Stomach (tissue), 9 donors: ENCODE results near the gene PRDM16. TPM values are rescaled to one million over a fixed set of nuclear protein-coding genes. Genes with fewer than 3 reads are reported as not detected.

Source experiments
- DNase-seq, 2 donors: peaks; one replicate each; pipeline versions ENCODE4 v3.0.0 to v3.0.0-alpha.2; 2013 to 2019
- H3K27ac ChIP-seq, 5 donors: fragments of 200-600 bp in 4 of 5; sonication (generic) in 4 of 5; one replicate each; pipeline ENCODE4 v1.5.1; 2013 to 2019; ENCODE audit warnings: mild to moderate bottlenecking in 1 of 5, moderate library complexity in 1 of 5
- H3K27me3 ChIP-seq, 3 donors: fragments of 200-600 bp; sonication (generic); one replicate each; pipeline ENCODE4 v1.5.1; 2017 to 2019; ENCODE audit warnings: mixed run types in 1 of 3
- H3K36me3 ChIP-seq, 4 donors: fragments of 200-600 bp; sonication (generic); 1 replicate in 3 of 4; 2 replicates in 1 of 4; pipeline ENCODE4 v1.5.1; 2016 to 2019
- H3K4me1 ChIP-seq, 4 donors: fragments of 200-600 bp; sonication (generic); one replicate each; pipeline ENCODE4 v1.5.1; 2016 to 2019
- H3K4me3 ChIP-seq, 4 donors: fragments of 200-600 bp; sonication (generic) in 3 of 4; one replicate each; pipeline ENCODE4 v1.5.1; 2016 to 2019; ENCODE audit warnings: mild to moderate bottlenecking in 1 of 4
- H3K9me3 ChIP-seq, 4 donors: fragments of 200-600 bp; sonication (generic); one replicate each; pipeline ENCODE4 v1.5.1; 2016 to 2019
- CTCF ChIP-seq, 7 experiments: fragments of 450-650 bp in 4 of 7; fragments of 200-600 bp in 3 of 7; sonication (generic) in 3 of 7; IDR thresholded peaks; one replicate each; pipeline ENCODE4 v1.5.1; 2016 to 2019; ENCODE audit warnings: antibody characterized with exemption in 7 of 7, control low read depth in 2 of 7, mild to moderate bottlenecking in 1 of 7
- EP300 ChIP-seq: sonication (generic); formaldehyde crosslinking; IDR thresholded peaks from one replicate; pipeline ENCODE4 v1.6.1; 2017; ENCODE audit warnings: antibody characterized with exemption
- POLR2A ChIP-seq, 4 donors: fragments of 450-650 bp; IDR thresholded peaks; one replicate each; pipeline ENCODE4 v1.6.1; 2016; ENCODE audit warnings: antibody characterized with exemption in 4 of 4, control low read depth in 2 of 4, mild to moderate bottlenecking in 1 of 4, moderate library complexity in 1 of 4
- POLR2AphosphoS5 ChIP-seq, 3 donors: sonication (generic); formaldehyde crosslinking; IDR thresholded peaks; one replicate each; pipeline ENCODE4 v1.6.1; 2016; ENCODE audit warnings: antibody characterized with exemption in 3 of 3
- WGBS, 5 donors: extraction: QIAGEN DNeasy Blood & Tissue Kit in 3 of 5; methylation state at CpG; one replicate each; pipeline versions ENCODE4 v1.1.5 to v1.1.7; 2013 to 2018; 5-methylcytosine and 5-hydroxymethylcytosine counted together
- intact Hi-C: fragments of 100-400 bp; cut with DNase I; formaldehyde crosslinking; loops from one replicate; pipeline ENCODE4 v1.15.1; 2023; ENCODE audit warnings: low total_unique reads
- polyA plus RNA-seq, 3 donors: library from polyadenylated mRNA; stranded (reverse); fragments of 200-250 nt; gene quantifications; one replicate each; pipeline ENCODE4 v1.2.3, GENCODE V29; 2013
- total RNA-seq, 5 donors: library from RNA; depleted of rRNA; stranded (reverse); fragments of >200 nt; gene quantifications; one replicate each; pipeline versions ENCODE4 v1.1.0 to v1.2.3, GENCODE V29; 2014 to 2016
- donor health status: healthy with polysubstance abuse.
- donor health status: Bipolar disorder and iron deficiency.
- donor health status: healthy.

PRDM16 gene
- total and polyA plus RNA-seq, 8 donors, result 0.29 to 222 (median 15.8) TPM

- peak overlapping the region; percentile 68 to 89 (median 89) for H3K27ac ChIP-seq
- H3K27me3 ChIP-seq, result peaks cover 0 to 30% (median 0%) of the 10 kb centered on the region in 3 donors
- no peak overlapping the region for H3K4me3 ChIP-seq
- no peaks in the 10 kb centered on the region for H3K36me3 ChIP-seq
- H3K4me1 ChIP-seq, result peaks cover 23 to 53% (median 45%) of the 10 kb centered on the region in 4 donors
- DNase-seq, result no peak
- H3K9me3 ChIP-seq, result no peaks in the 10 kb centered on the region
- TF ChIP-seq EP300 (no peak), CTCF (IDR thresholded peaks at IDR 0.05) (no peak), POLR2AphosphoS5 (IDR thresholded peaks at IDR 0.05) (no peak), POLR2A (IDR thresholded peaks at IDR 0.05) (no peak)
- intact Hi-C loops, result no loop called here
- 66 to 85% (median 70%) methylated on average over 6 to 14 of the region's 14 CpGs for WGBS, 5 donors
Observed at GRCh38 chr1:3181956-3182355, 113.0 kb downstream of the PRDM16 start.

- peak in 1 of 2 donors; percentile 52 for DNase-seq
- H3K4me3 ChIP-seq, result peak overlapping the region in 1 of 4 donors; percentile 14
- H3K27me3 ChIP-seq, result peaks cover 0 to 35% (median 0%) of the 10 kb centered on the region in 3 donors
- H3K4me1 ChIP-seq, result peaks cover 33 to 63% (median 55%) of the 10 kb centered on the region in 4 donors
- H3K27ac ChIP-seq, result peak overlapping the region; percentile 68 to 89 (median 89)
- 19 to 47% (median 34%) methylated on average over 13 of the region's 13 CpGs for WGBS, 5 donors
- TF ChIP-seq POLR2AphosphoS5 (IDR thresholded peaks at IDR 0.05) (no peak), CTCF (IDR thresholded peaks at IDR 0.05) (no peak), POLR2A (IDR thresholded peaks at IDR 0.05) (no peak), EP300 (no peak)
- intact Hi-C loops, result no loop called here
- no peaks in the 10 kb centered on the region for H3K36me3 ChIP-seq
- no peaks in the 10 kb centered on the region for H3K9me3 ChIP-seq
Observed at GRCh38 chr1:3183411-3183810, 114.4 kb downstream of the PRDM16 start.

- 25 to 54% (median 41%) methylated on average over 22 of the region's 22 CpGs for WGBS, 5 donors
- Histone ChIP-seq H3K27me3 (peaks cover 0 to 35% (median 0%) of the 10 kb centered on the region in 3 donors), H3K4me3 (no peak overlapping the region), H3K9me3 (no peaks in the 10 kb centered on the region), H3K4me1 (peaks cover 33 to 63% (median 55%) of the 10 kb centered on the region in 4 donors), H3K27ac (peak overlapping the region; percentile 68 to 89 (median 89)), H3K36me3 (no peaks in the 10 kb centered on the region)
- intact Hi-C loops, result no loop called here
- TF ChIP-seq POLR2A (IDR thresholded peaks at IDR 0.05) (no peak), EP300 (no peak), POLR2AphosphoS5 (IDR thresholded peaks at IDR 0.05) (no peak), CTCF (IDR thresholded peaks at IDR 0.05) (no peak)
- no peak for DNase-seq
Observed at GRCh38 chr1:3183813-3184212, 114.8 kb downstream of the PRDM16 start.

GRCh38 chr1:3184666-3185065 is 115.7 kb downstream of the PRDM16 start:
- H3K4me3 ChIP-seq, result no peak overlapping the region
- no peaks in the 10 kb centered on the region for H3K36me3 ChIP-seq
- 90 to 94% (median 93%) methylated on average over 19 to 20 of the region's 20 CpGs for WGBS, 5 donors

More at GRCh38 chr1:3184666-3185065, 115.7 kb downstream of the PRDM16 start:
- TF ChIP-seq CTCF (IDR thresholded peaks at IDR 0.05) (no peak), POLR2A (IDR thresholded peaks at IDR 0.05) (no peak), POLR2AphosphoS5 (IDR thresholded peaks at IDR 0.05) (no peak), EP300 (no peak)
- intact Hi-C loops, result no loop called here
- Histone ChIP-seq H3K9me3 (no peaks in the 10 kb centered on the region), H3K27me3 (peaks cover 0 to 35% (median 0%) of the 10 kb centered on the region in 3 donors), H3K4me1 (peaks cover 33 to 66% (median 61%) of the 10 kb centered on the region in 4 donors), H3K27ac (peak overlapping the region; percentile 62 to 89 (median 89))
- no peak for DNase-seq
